Measurements from ENCODE around the gene MLC1. TPM values are rescaled to one million over a fixed set of nuclear protein-coding genes. Genes with fewer than 3 reads are reported as not detected.

Gene MLC1
- total RNA-seq, result 74.5 TPM

GRCh38 chr22:50085211-50085972 is at the start of gene MLC1:
Gene MLC1 (minus strand): TSS chr22:50085426. CDS start chr22:50084902, 524 bp downstream.

GRCh38 chr22:50089682-50090411 is 4.6 kb upstream of the MLC1 start, which contains the start of gene MOV10L1:
Gene MOV10L1 (plus strand): TSS chr22:50090006. CDS start chr22:50090089, 83 bp downstream.

DNA sequence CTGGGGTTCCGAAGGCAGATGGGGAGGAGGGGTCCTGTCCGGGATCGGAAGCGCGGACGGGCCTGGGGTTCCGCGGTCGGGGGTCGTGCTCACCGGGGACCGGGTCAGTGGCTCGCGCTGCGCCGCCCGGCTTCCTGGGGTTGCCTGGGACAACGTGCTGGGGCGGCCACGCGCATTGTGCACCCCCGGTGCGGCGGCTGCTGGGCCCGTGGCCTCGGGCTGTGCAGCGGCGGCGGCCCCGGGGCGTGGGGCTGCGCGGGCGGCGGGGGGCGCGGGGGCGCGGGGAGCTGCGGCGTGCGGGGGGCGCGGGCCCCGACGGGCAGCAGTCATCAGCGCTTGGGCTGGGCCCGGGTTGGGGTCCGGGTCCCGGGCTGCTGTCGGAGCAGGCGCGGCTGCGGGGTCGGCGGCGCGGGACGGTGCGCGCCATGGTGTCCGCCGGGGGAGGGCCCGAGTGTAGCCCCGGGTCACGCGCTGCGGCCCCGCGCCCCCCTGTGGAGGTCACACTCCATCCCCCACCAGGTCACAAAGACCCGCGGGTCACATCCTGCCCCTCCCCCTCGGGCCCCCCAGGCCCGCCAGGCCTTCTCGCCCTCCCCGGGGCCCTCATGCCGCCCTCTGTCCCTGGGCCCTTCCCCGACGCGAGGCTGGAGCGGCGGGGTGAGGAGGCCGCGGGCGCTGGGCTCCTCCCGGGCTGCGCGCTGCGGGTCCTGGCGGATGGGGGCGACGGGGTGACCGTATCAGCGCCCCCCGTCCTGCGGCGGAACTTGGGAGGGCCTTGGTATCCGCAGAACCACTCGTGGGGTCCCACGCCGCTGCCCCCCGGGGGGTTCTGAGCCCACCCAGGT is 26.9 kb downstream of the MLC1 start, which contains the start of gene TTLL8:
TSS of gene TTLL8 (minus strand) at position 238 of the 845 bp plus-strand sequence.

GRCh38 chr22:50012211-50013181 is 72.7 kb downstream of the MLC1 start, which contains the start of gene IL17REL:
Gene IL17REL (minus strand): TSS chr22:50012765. CDS start chr22:50012646, 119 bp downstream.

Other genes with a start within 250 kb of the MLC1 start
- gene ZBED4, start 231.6 kb downstream of the MLC1 start, total RNA-seq, result 17.1 TPM
- 10.6 TPM for gene ALG12, start 167.0 kb downstream of the MLC1 start, total RNA-seq
- gene CRELD2, start 166.8 kb downstream of the MLC1 start, total RNA-seq, result 25.4 TPM
- gene PIM3, start 124.7 kb downstream of the MLC1 start, total RNA-seq, result 15.2 TPM
- 0.69 TPM for gene IL17REL, start 72.7 kb downstream of the MLC1 start, total RNA-seq
- not detected for gene TTLL8, start 27.1 kb downstream of the MLC1 start, total RNA-seq
- gene MOV10L1, start 4.6 kb upstream of the MLC1 start, total RNA-seq, result 1.8 TPM
- 4.8 TPM for gene PANX2, start 85.3 kb upstream of the MLC1 start, total RNA-seq
- gene TRABD, start 100.5 kb upstream of the MLC1 start, total RNA-seq, result 5.5 TPM
- gene SELENOO, start 115.6 kb upstream of the MLC1 start, total RNA-seq, result 7.4 TPM
- gene TUBGCP6, start 159.6 kb upstream of the MLC1 start, total RNA-seq, result 34.4 TPM
- 19.6 TPM for gene HDAC10, start 165.8 kb upstream of the MLC1 start, total RNA-seq
- gene MAPK12, start 176.3 kb upstream of the MLC1 start, total RNA-seq, result 11.8 TPM
- 13.4 TPM for gene MAPK11, start 185.0 kb upstream of the MLC1 start, total RNA-seq
- 52.4 TPM for gene PLXNB2, start 222.2 kb upstream of the MLC1 start, total RNA-seq
- gene DENND6B, start 241.6 kb upstream of the MLC1 start, total RNA-seq, result 24.2 TPM